Measurements from ENCODE around the gene SYNDIG1.

SYNDIG1 gene

GRCh38 chr20:24677626-24678315 lies 208.3 kb downstream of the SYNDIG1 start:
- no peak for TF ChIP-seq Cebpa-rat (IDR thresholded peaks at IDR 0.05)
- H3K27ac ChIP-seq, result no peak overlapping the region
- H4K20me1 ChIP-seq, result no peaks in the 10 kb centered on the region
- H3K36me3 ChIP-seq, result no peaks in the 10 kb centered on the region
- H3K4me1 ChIP-seq, result peaks cover 16% of the 10 kb centered on the region
- no peak overlapping the region for H3K4me2 ChIP-seq
- no peaks in the 10 kb centered on the region for H3K9me3 ChIP-seq
- H3K4me3 ChIP-seq, result no peak overlapping the region
- H3K9ac ChIP-seq, result no peak overlapping the region
- H3K27me3 ChIP-seq, result no peaks in the 10 kb centered on the region

- peaks cover 14% of the 10 kb centered on the region for H3K4me1 ChIP-seq
- H3K36me3 ChIP-seq, result no peaks in the 10 kb centered on the region
- no peaks in the 10 kb centered on the region for H3K9me3 ChIP-seq
- H3K27ac ChIP-seq, result no peak overlapping the region
- H3K27me3 ChIP-seq, result no peaks in the 10 kb centered on the region
- no peak overlapping the region for H3K4me2 ChIP-seq
- no peaks in the 10 kb centered on the region for H4K20me1 ChIP-seq
- no peak overlapping the region for H3K9ac ChIP-seq
- no peak overlapping the region for H3K4me3 ChIP-seq
- no peak for TF ChIP-seq Cebpa-rat (IDR thresholded peaks at IDR 0.05)
Measured at GRCh38 chr20:24678351-24679106, 209.1 kb downstream of the SYNDIG1 start.

- Histone ChIP-seq H3K4me2 (no peak overlapping the region), H3K27me3 (no peaks in the 10 kb centered on the region), H3K4me3 (no peak overlapping the region), H4K20me1 (no peaks in the 10 kb centered on the region), H3K9ac (no peak overlapping the region), H3K36me3 (no peaks in the 10 kb centered on the region), H3K27ac (no peak overlapping the region), H3K9me3 (no peaks in the 10 kb centered on the region), H3K4me1 (peaks cover 24% of the 10 kb centered on the region)
- TF ChIP-seq Cebpa-rat (IDR thresholded peaks at IDR 0.05), result no peak
Measured at GRCh38 chr20:24679448-24680047, 210.1 kb downstream of the SYNDIG1 start.

GRCh38 chr20:24681634-24682495 lies 212.4 kb downstream of the SYNDIG1 start:
- Histone ChIP-seq H3K4me2 (no peak overlapping the region), H3K4me3 (no peak overlapping the region), H3K9ac (peak overlapping the region; percentile 25; the same call in 1 of the 2 replicates), H3K4me1 (peaks cover 42% of the 10 kb centered on the region), H3K36me3 (no peaks in the 10 kb centered on the region), H3K27ac (peak overlapping the region; percentile 64), H3K9me3 (no peaks in the 10 kb centered on the region), H4K20me1 (no peaks in the 10 kb centered on the region), H3K27me3 (no peaks in the 10 kb centered on the region)
- no peak for TF ChIP-seq Cebpa-rat (IDR thresholded peaks at IDR 0.05)

GRCh38 chr20:24682496-24682985 lies 213.1 kb downstream of the SYNDIG1 start:
- Histone ChIP-seq H3K4me2 (no peak overlapping the region), H3K36me3 (no peaks in the 10 kb centered on the region), H3K27ac (peak overlapping the region; percentile 64), H3K9ac (no peak overlapping the region), H3K27me3 (no peaks in the 10 kb centered on the region), H3K9me3 (peaks cover under 1% of the 10 kb centered on the region; the same call in 1 of the 2 replicates), H4K20me1 (no peaks in the 10 kb centered on the region), H3K4me1 (peaks cover 42% of the 10 kb centered on the region), H3K4me3 (no peak overlapping the region)
- TF ChIP-seq Cebpa-rat (IDR thresholded peaks at IDR 0.05), result no peak

GRCh38 chr20:24683676-24684075 lies 214.2 kb downstream of the SYNDIG1 start:
- no peaks in the 10 kb centered on the region for H3K27me3 ChIP-seq
- H4K20me1 ChIP-seq, result no peaks in the 10 kb centered on the region
- no peaks in the 10 kb centered on the region for H3K36me3 ChIP-seq
- H3K4me3 ChIP-seq, result no peak overlapping the region
- peak overlapping the region; percentile 78 for H3K4me2 ChIP-seq
- peaks cover 6% of the 10 kb centered on the region; the same call in 1 of the 2 replicates for H3K9me3 ChIP-seq
- 0 out of 2 replicates have a peak overlapping the region, but pooled peaks have one; percentile 43 for H3K9ac ChIP-seq
- H3K27ac ChIP-seq, result peak overlapping the region; percentile 77
- no peak for TF ChIP-seq Cebpa-rat (IDR thresholded peaks at IDR 0.05)
- H3K4me1 ChIP-seq, result peaks cover 42% of the 10 kb centered on the region

GRCh38 chr20:24684421-24684871 lies 215.0 kb downstream of the SYNDIG1 start:
- Histone ChIP-seq H3K27ac (peak overlapping the region; percentile 77), H3K4me2 (peak overlapping the region; percentile 78), H3K4me3 (no peak overlapping the region)

GRCh38 chr20:24684956-24685691 lies 215.7 kb downstream of the SYNDIG1 start:
- H4K20me1 ChIP-seq, result no peaks in the 10 kb centered on the region
- no peak overlapping the region for H3K4me3 ChIP-seq
- H3K27me3 ChIP-seq, result no peaks in the 10 kb centered on the region
- H3K4me2 ChIP-seq, result peak overlapping the region; percentile 78
- H3K9me3 ChIP-seq, result peaks cover 6% of the 10 kb centered on the region; the same call in 1 of the 2 replicates
- peak overlapping the region; percentile 77 for H3K27ac ChIP-seq
- H3K36me3 ChIP-seq, result no peaks in the 10 kb centered on the region
- TF ChIP-seq Cebpa-rat (IDR thresholded peaks at IDR 0.05), result no peak
- peak overlapping the region; percentile 43; the same call in 1 of the 2 replicates for H3K9ac ChIP-seq
- H3K4me1 ChIP-seq, result peaks cover 42% of the 10 kb centered on the region

More at GRCh38 chr20:24684421-24684871, 215.0 kb downstream of the SYNDIG1 start:
- Histone ChIP-seq H3K4me1 (peaks cover 42% of the 10 kb centered on the region), H3K36me3 (no peaks in the 10 kb centered on the region), H3K9me3 (peaks cover 6% of the 10 kb centered on the region; the same call in 1 of the 2 replicates), H3K9ac (peak overlapping the region; percentile 43; the same call in 1 of the 2 replicates), H3K27me3 (no peaks in the 10 kb centered on the region), H4K20me1 (no peaks in the 10 kb centered on the region)
- no peak for TF ChIP-seq Cebpa-rat (IDR thresholded peaks at IDR 0.05)
